Measurements from ENCODE around the gene TMEM181.
"Not testable (repeated sequence)": the region's sequence is repeated elsewhere in the genome, so short reads cannot be mapped to it uniquely, and the experiment has no call there.

Gene TMEM181

GRCh38 chr6:158651981-158652737 lies 92.3 kb downstream of the TMEM181 start:
- H3K36me3 ChIP-seq (ENCODE audit: insufficient read depth, low read length); H3K27ac ChIP-seq (ENCODE audit: low read depth, low read length); H2AFZ ChIP-seq (ENCODE audit: low read length, unreplicated experiment); H3K4me3 ChIP-seq (ENCODE audit: low read depth, low read length); H3K27me3 ChIP-seq (ENCODE audit: insufficient read depth, low read length); H3K79me2 ChIP-seq (ENCODE audit: control insufficient read depth, insufficient read depth, low read length, unreplicated experiment): not testable (repeated sequence)
- H3K4me1 ChIP-seq (ENCODE audit: control insufficient read depth, insufficient read depth, low read length, unreplicated experiment), result peaks cover 32% of the 10 kb centered on the region

GRCh38 chr6:158653577-158654354 lies 93.9 kb downstream of the TMEM181 start:
- peak overlapping the region; percentile 58 for H2AFZ ChIP-seq (ENCODE audit: low read length, unreplicated experiment)
- H3K4me1 ChIP-seq (ENCODE audit: control insufficient read depth, insufficient read depth, low read length, unreplicated experiment), result peaks cover 32% of the 10 kb centered on the region
- H3K27ac ChIP-seq (ENCODE audit: low read depth, low read length), result peak overlapping the region; percentile 65; the same call in 1 of the 2 replicates
- no peaks in the 10 kb centered on the region for H3K36me3 ChIP-seq (ENCODE audit: insufficient read depth, low read length)
- no peaks in the 10 kb centered on the region for H3K79me2 ChIP-seq (ENCODE audit: control insufficient read depth, insufficient read depth, low read length, unreplicated experiment)
- H3K4me3 ChIP-seq (ENCODE audit: low read depth, low read length), result no peak overlapping the region
- no peaks in the 10 kb centered on the region for H3K27me3 ChIP-seq (ENCODE audit: insufficient read depth, low read length)

GRCh38 chr6:158654498-158654897 lies 94.6 kb downstream of the TMEM181 start:
- H3K27ac ChIP-seq (ENCODE audit: low read depth, low read length), result peak overlapping the region; percentile 65

GRCh38 chr6:158654960-158655489 lies 95.1 kb downstream of the TMEM181 start:
- H3K79me2 ChIP-seq (ENCODE audit: control insufficient read depth, insufficient read depth, low read length, unreplicated experiment), result no peaks in the 10 kb centered on the region
- H3K27me3 ChIP-seq (ENCODE audit: insufficient read depth, low read length), result no peaks in the 10 kb centered on the region
- H3K36me3 ChIP-seq (ENCODE audit: insufficient read depth, low read length), result no peaks in the 10 kb centered on the region
- peak overlapping the region; percentile 65 for H3K27ac ChIP-seq (ENCODE audit: low read depth, low read length)
- no peak overlapping the region for H3K4me3 ChIP-seq (ENCODE audit: low read depth, low read length)
- H3K4me1 ChIP-seq (ENCODE audit: control insufficient read depth, insufficient read depth, low read length, unreplicated experiment), result peaks cover 23% of the 10 kb centered on the region
- H2AFZ ChIP-seq (ENCODE audit: low read length, unreplicated experiment), result peak overlapping the region; percentile 58

More at GRCh38 chr6:158654498-158654897, 94.6 kb downstream of the TMEM181 start:
- Histone ChIP-seq H3K4me3 (ENCODE audit: low read depth, low read length) (no peak overlapping the region), H3K36me3 (ENCODE audit: insufficient read depth, low read length) (no peaks in the 10 kb centered on the region), H3K79me2 (ENCODE audit: control insufficient read depth, insufficient read depth, low read length, unreplicated experiment) (no peaks in the 10 kb centered on the region), H3K4me1 (ENCODE audit: control insufficient read depth, insufficient read depth, low read length, unreplicated experiment) (peaks cover 25% of the 10 kb centered on the region), H2AFZ (ENCODE audit: low read length, unreplicated experiment) (peak overlapping the region; percentile 58), H3K27me3 (ENCODE audit: insufficient read depth, low read length) (no peaks in the 10 kb centered on the region)

- Histone ChIP-seq H3K27me3 (ENCODE audit: insufficient read depth, low read length) (no peaks in the 10 kb centered on the region), H3K4me3 (ENCODE audit: low read depth, low read length) (no peak overlapping the region), H2AFZ (ENCODE audit: low read length, unreplicated experiment) (no peak overlapping the region), H3K79me2 (ENCODE audit: control insufficient read depth, insufficient read depth, low read length, unreplicated experiment) (no peaks in the 10 kb centered on the region), H3K36me3 (ENCODE audit: insufficient read depth, low read length) (no peaks in the 10 kb centered on the region), H3K27ac (ENCODE audit: low read depth, low read length) (peak overlapping the region; percentile 65; the same call in 1 of the 2 replicates), H3K4me1 (ENCODE audit: control insufficient read depth, insufficient read depth, low read length, unreplicated experiment) (peaks cover 23% of the 10 kb centered on the region)
These were observed 95.9 kb downstream of the TMEM181 start for GRCh38 chr6:158655569-158656450.

GRCh38 chr6:158656986-158657385 lies 97.1 kb downstream of the TMEM181 start:
- H3K79me2 ChIP-seq (ENCODE audit: control insufficient read depth, insufficient read depth, low read length, unreplicated experiment); H3K36me3 ChIP-seq (ENCODE audit: insufficient read depth, low read length); H3K4me3 ChIP-seq (ENCODE audit: low read depth, low read length); H3K27me3 ChIP-seq (ENCODE audit: insufficient read depth, low read length); H3K27ac ChIP-seq (ENCODE audit: low read depth, low read length); H2AFZ ChIP-seq (ENCODE audit: low read length, unreplicated experiment): not testable (repeated sequence)
- H3K4me1 ChIP-seq (ENCODE audit: control insufficient read depth, insufficient read depth, low read length, unreplicated experiment), result peaks cover 23% of the 10 kb centered on the region

- Histone ChIP-seq H3K79me2 (ENCODE audit: control insufficient read depth, insufficient read depth, low read length, unreplicated experiment) (no peaks in the 10 kb centered on the region), H3K27me3 (ENCODE audit: insufficient read depth, low read length) (peaks cover 7% of the 10 kb centered on the region; the same call in 1 of the 2 replicates), H3K4me1 (ENCODE audit: control insufficient read depth, insufficient read depth, low read length, unreplicated experiment) (peaks cover 9% of the 10 kb centered on the region), H3K27ac (ENCODE audit: low read depth, low read length) (no peak overlapping the region), H3K4me3 (ENCODE audit: low read depth, low read length) (no peak overlapping the region), H3K36me3 (ENCODE audit: insufficient read depth, low read length) (no peaks in the 10 kb centered on the region), H2AFZ (ENCODE audit: low read length, unreplicated experiment) (no peak overlapping the region)
These were observed 100.5 kb downstream of the TMEM181 start for GRCh38 chr6:158660333-158660754.

- peaks cover 7% of the 10 kb centered on the region; the same call in 1 of the 2 replicates for H3K27me3 ChIP-seq (ENCODE audit: insufficient read depth, low read length)
- no peak overlapping the region for H3K27ac ChIP-seq (ENCODE audit: low read depth, low read length)
- no peak overlapping the region for H2AFZ ChIP-seq (ENCODE audit: low read length, unreplicated experiment)
These were observed 101.3 kb downstream of the TMEM181 start for GRCh38 chr6:158661156-158661685.

GRCh38 chr6:158662607-158662953 lies 102.7 kb downstream of the TMEM181 start:
- Histone ChIP-seq H3K36me3 (ENCODE audit: insufficient read depth, low read length) (no peaks in the 10 kb centered on the region), H3K27ac (ENCODE audit: low read depth, low read length) (no peak overlapping the region), H3K79me2 (ENCODE audit: control insufficient read depth, insufficient read depth, low read length, unreplicated experiment) (no peaks in the 10 kb centered on the region), H2AFZ (ENCODE audit: low read length, unreplicated experiment) (no peak overlapping the region), H3K4me1 (ENCODE audit: control insufficient read depth, insufficient read depth, low read length, unreplicated experiment) (no peaks in the 10 kb centered on the region), H3K4me3 (ENCODE audit: low read depth, low read length) (no peak overlapping the region), H3K27me3 (ENCODE audit: insufficient read depth, low read length) (peaks cover 7% of the 10 kb centered on the region; the same call in 1 of the 2 replicates)

More at GRCh38 chr6:158661156-158661685, 101.3 kb downstream of the TMEM181 start:
- Histone ChIP-seq H3K4me3 (ENCODE audit: low read depth, low read length) (no peak overlapping the region), H3K4me1 (ENCODE audit: control insufficient read depth, insufficient read depth, low read length, unreplicated experiment) (peaks cover 5% of the 10 kb centered on the region), H3K36me3 (ENCODE audit: insufficient read depth, low read length) (no peaks in the 10 kb centered on the region), H3K79me2 (ENCODE audit: control insufficient read depth, insufficient read depth, low read length, unreplicated experiment) (no peaks in the 10 kb centered on the region)

Measured in ACC112 (cell line).